HG02938 (cell line): Measurements from ENCODE around the gene CATSPERZ.
"Not testable (repeated sequence)": the region's sequence is repeated elsewhere in the genome, so short reads cannot be mapped to it uniquely, and the experiment has no call there.

Experiments
- ATAC-seq: cut with Tn5 transposase; IDR thresholded peaks from one replicate; pipeline ENCODE4 v1.9.1; 2021; ENCODE audit warnings: mild to moderate bottlenecking, moderate library complexity; ENCODE audit not compliant: unreplicated experiment

The CATSPERZ gene

DNA sequence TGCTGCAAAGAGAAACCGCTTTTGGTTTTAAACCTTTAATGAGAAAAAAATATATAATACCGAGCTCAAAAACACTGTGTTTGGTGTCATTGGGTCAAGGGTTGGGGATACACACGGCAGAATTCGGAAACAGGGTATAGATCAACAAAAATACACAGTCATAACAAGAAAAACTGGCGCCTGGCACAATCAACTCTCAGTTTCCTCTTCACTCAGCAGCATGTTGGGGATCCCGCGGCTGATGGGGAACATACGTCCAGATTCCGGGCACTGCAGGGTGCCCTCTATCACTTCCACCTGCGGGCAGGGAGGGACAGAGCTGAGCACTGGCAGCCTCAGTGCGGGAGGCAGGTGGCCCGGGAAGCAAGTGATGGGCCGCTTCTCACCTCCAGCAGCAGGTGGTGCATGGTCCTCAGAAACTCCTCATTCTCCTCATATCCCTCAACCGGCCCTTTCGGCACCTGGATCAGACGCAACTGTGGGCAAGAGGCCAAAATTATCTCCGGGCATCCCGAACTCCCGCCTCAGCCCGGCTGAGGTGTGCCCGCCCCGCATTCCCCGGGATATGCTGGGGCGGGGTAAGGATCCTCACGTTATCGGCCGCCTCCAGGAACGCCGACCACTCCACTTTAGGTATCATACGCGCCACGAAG lies 16.6 kb downstream of the CATSPERZ start:
- ATAC-seq, result no peak

DNA sequence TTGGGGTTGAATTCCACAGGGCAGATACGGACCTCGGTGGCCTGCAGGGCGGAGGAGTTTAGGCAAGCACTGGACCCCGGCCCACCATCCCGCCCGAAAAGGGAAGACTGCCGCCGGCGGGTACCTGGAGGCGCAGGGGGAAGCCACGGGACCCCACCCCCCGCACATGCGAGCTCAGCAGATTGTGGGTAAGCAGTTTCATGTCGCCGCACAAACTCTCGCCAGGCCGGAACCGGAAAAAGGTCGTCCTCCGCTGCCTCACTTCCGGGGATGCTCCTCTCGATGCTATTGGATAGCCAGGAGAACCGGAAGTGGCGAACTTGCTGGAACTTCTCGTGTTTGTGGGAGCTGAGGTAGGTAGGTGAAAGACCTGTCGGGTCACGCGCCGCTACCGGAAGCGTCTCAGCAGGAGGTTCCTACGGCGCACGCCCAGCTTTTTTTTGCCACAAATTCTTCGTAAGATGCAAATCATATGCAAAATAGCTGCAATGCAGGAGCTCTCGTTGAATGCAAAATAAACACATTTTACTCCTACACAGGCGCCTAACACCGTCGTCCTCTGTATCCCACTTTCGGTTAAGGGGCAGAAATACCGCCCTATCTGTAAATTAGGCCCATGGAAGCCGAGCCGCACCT lies 17.3 kb downstream of the CATSPERZ start, which contains the start of gene TRMT112:
TSS of gene TRMT112 (minus strand) at position 235 of the 636 bp plus-strand sequence. CDS start at position 202, 33 bp downstream.
- ATAC-seq, result peak; percentile 64

DNA sequence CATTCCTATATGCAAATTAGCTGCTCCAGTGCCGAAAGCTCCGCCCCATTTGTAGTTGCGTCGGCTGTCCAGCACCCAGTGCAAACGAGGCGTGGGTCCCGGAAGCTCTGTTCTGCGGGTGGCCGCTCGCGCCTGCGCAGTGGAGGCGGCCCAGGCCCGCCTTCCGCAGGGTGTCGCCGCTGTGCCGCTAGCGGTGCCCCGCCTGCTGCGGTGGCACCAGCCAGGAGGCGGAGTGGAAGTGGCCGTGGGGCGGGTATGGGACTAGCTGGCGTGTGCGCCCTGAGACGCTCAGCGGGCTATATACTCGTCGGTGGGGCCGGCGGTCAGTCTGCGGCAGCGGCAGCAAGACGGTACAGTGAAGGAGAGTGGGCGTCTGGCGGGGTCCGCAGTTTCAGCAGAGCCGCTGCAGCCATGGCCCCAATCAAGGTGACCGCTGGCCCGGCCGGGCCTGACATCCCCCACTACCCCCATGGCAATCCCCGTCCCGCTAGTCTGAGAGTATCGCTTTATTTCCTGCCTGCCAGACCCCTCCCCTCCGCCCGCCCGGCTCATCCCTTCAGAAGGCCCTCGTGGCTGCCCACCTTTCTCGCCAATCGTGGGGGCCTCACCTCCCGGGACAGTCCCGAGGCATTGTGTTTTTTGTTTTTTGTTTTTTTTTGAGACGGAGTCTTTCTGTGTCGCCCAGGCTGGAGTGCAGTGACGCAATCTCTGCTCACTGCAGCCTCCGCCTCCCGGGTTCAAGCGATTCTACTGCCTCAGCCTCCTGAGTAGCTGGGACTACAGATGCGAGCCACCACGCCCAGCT lies 18.0 kb downstream of the CATSPERZ start, which contains the start of gene PRDX5:
TSS of gene PRDX5 (plus strand) at position 161 of the 805 bp plus-strand sequence. CDS start at position 256, 95 bp downstream.
- peak; percentile 64 for ATAC-seq

DNA sequence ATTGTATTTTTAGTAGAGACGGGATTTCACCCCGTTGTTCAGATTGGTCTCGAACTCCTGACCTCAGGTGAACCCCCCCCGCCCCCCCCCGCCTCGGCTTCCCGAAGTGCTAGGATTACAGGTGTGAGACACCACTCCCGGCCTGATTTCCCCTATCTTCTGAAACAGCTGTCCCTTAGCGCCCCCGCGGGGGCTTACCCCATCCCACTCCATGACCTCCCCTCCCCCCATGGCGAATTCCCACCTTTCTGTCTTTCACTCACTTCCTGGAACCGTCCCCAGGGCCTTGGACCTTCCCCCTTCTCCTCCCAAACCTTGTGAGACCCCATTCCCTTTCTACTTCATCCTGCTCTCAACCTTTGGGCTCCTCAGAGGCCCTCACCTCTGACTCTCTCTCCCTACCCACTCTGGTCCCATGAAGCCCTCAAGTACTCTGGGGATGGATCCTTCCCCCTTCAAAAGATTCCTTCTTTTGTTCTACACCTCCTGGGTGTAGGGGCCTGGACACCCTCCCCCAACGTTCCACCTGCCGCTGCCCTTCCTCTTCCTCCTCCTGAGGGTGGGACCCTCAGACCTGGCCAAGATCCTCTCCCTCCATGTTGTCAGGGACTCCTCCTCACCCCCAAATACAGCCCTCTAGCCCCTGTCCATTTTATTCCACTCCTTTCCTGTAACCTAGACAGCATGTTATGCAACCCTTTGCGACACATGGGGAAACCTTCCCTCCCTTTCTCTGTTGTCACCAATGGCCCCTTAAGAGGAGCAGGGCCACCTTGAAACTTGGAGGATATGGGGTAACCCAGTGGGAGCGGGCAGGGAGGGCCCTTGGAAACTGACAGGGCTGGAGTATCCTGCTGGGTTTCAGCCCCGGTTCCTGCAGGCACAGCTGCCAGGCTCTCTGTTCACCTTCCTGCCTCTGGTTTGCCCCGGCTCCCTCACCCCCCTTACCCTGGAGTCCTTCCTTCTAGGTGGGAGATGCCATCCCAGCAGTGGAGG lies 18.9 kb downstream of the CATSPERZ start:
- no peak for ATAC-seq

DNA sequence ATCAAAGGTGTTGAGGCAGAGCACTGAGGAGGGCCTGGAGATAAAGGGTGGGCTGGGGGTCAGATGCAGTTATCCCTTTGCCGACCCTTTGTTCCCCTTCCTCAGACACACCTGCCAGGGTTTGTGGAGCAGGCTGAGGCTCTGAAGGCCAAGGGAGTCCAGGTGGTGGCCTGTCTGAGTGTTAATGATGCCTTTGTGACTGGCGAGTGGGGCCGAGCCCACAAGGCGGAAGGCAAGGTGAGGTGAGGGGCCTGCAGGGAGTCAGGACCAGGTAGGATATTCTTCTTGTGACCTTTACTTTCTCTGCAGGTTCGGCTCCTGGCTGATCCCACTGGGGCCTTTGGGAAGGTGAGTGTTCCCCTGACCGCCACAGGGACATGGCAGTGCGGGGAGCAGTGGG lies 20.4 kb downstream of the CATSPERZ start:
- no peak for ATAC-seq

DNA sequence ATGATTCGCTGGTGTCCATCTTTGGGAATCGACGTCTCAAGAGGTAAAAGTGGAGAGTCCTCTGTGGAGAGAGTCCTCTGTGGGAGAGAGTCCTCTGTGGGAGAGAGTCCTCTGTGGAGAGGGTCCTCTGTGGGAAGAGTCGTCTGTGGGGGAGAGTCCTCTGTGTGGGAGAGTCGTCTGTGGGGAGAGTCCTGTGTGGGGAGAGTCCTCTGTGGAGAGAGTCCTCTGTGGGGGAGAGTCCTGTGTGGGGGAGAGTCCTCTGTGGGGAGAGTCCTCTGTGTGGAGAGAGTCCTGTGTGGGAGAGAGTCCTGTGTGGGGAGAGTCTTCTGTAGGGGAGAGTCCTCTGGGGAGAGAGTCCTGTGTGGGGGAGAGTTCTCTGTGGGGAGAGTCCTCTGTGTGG lies 20.9 kb downstream of the CATSPERZ start:
- no peak for ATAC-seq

DNA sequence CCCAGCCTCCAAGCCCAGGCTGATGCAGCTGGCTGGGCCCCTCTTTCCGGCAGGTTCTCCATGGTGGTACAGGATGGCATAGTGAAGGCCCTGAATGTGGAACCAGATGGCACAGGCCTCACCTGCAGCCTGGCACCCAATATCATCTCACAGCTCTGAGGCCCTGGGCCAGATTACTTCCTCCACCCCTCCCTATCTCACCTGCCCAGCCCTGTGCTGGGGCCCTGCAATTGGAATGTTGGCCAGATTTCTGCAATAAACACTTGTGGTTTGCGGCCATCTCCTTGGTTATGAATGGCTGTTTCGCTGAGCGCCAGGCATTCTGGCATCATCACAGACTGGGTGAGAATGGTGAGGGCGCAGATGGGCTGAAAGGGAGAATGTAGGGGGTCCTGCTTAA lies 21.4 kb downstream of the CATSPERZ start:
- no peak for ATAC-seq

DNA sequence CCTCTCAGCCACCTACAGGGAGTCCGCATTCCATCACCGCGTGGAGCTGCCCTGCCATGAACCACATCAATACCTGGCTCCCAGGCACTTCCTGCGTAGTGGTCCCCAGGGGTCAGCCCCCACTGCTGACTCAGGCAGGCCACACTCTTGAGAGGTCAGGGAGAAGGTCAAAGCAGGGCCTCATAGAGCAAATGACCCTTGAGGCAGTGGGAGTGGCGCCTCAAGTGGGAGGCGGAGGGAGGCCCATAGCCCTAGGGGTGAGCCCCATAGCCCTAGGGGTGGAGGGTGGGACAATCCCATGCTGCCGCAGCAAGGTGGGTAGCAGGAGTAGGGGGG lies 22.7 kb downstream of the CATSPERZ start:
- no peak for ATAC-seq

DNA sequence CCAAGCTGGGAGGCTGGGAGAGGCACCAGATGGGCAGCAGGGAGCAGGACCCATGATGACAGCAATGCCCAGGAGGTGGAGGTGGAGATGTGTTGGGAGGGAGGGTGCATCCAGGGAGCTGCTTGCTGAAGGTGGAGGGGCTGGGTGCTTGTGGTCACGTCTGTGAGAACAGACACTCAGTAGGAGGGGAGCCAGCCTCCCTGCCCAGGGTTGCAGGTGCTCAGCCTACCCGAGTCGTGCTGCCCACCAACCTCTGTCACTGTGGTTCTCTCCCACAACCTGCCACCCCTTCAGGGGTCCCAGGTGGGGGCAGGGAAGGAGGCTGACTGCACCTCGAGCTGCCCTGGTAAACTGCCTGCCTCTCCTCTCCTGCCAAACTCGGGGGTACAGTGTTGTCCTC lies 23.2 kb downstream of the CATSPERZ start:
- ATAC-seq, result no peak

DNA sequence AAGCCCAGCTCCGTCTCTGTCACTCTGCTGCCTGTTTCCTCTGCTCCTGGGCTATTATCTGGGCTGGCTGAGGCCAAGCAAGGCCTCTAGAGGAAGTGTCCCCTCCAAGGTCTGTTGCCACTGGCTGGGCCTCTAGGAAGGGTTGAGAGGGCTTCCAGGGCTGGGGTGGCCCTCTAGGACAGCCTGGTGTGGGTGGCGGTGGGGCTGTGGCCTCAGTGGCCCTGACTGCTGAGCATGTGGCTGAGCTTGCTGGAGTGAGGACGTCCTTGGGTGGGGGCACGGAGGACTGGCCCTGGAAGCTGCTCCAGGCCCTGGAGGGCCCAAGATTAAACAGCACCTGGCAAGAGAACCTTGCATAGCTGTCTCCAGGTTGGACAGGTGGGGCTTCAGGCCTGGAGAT lies 23.8 kb downstream of the CATSPERZ start:
- not testable (repeated sequence) for ATAC-seq

DNA sequence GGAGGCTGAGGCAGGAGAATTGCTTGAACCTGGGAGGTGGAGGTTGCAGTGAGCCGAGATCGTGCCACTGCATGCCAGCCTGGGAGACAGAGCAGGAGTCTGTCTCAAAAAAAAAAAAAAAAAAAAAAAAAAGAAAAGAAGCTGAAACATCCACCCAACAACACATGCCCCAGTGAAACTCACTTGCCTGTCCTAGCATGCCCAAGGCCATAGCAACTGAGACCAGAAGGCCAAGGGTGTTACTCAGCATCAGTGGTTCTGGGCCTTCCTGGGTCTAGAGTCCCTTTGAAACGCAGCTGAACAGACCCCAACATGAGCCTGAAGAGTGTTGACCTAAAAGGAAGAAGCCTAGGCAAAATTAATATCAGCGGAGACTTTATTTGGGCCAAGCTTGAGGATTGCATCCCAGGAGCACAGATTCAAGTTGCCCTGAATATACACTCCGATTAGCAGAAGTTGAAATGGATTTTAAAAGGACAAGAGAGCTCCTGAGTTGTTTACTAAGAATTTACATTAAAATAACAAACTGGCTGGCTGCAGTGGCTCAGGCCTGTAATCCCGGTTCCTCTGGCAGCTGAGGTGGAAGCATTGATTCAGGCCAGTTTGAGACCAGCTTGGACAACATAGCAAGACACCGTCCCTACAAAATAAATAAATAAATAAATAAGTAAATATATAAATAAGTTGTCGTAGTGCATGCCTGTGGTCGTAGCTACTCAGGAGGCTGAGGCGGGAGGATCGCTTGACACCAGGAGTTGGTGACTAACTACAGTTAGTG lies 24.7 kb downstream of the CATSPERZ start:
- no peak for ATAC-seq

DNA sequence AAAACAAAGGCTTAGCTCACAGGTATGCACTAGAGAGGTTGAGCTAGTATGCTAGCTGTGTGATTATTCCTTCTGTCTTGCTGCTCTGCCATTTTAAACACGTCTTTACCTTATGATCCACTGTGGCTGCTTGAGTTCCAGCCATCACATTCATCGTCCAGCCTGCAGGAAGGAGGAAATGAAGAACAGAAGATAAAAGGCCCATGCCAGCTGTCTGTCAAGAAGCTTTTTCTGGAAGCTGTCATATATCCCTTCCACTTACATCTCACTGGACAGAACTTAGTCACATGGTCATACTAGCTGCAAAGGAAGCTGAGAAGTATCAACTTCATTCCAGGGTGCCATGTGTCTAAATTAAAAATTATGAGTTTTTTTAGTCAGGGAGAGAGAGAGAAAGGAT lies 27.2 kb downstream of the CATSPERZ start:
- no peak for ATAC-seq

DNA sequence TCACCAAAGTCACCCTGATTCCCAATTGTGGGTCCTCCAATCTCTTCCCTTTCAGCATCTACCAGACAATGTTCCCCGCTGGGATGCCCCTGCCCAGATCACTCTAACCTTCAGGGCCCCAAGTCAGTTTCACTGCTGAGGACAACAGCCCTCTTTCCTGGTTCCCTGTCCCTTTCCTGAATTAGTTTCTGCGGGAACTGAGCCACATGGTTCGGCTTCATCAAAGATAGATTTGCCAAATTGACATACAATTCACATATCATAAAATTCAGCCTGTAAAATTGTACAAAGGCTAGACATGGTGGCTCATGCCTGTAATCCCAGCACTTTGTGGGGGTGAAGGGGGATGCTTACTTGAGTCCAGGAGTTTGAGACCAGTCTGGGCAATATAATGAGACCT lies 27.8 kb downstream of the CATSPERZ start:
- no peak for ATAC-seq

DNA sequence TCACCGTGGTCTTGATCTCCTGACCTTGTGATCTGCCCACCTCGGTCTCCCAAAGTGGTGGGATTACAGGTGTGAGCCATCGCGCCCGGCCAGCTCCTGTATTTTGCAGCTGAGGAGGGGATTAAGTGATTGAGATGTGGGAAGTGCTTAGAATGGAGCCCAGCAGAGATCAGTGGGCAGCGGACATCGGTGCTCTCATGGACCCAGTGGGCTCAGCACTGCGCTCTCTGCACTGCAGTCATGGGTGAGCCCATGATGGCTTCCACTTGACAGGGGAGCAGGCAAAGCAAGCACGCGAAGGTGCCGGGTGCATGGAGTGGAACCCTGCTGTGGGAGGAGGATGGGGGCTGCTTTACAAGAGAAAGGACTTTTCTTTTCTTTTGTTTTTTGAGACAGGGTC lies 30.7 kb downstream of the CATSPERZ start:
- no peak for ATAC-seq

DNA sequence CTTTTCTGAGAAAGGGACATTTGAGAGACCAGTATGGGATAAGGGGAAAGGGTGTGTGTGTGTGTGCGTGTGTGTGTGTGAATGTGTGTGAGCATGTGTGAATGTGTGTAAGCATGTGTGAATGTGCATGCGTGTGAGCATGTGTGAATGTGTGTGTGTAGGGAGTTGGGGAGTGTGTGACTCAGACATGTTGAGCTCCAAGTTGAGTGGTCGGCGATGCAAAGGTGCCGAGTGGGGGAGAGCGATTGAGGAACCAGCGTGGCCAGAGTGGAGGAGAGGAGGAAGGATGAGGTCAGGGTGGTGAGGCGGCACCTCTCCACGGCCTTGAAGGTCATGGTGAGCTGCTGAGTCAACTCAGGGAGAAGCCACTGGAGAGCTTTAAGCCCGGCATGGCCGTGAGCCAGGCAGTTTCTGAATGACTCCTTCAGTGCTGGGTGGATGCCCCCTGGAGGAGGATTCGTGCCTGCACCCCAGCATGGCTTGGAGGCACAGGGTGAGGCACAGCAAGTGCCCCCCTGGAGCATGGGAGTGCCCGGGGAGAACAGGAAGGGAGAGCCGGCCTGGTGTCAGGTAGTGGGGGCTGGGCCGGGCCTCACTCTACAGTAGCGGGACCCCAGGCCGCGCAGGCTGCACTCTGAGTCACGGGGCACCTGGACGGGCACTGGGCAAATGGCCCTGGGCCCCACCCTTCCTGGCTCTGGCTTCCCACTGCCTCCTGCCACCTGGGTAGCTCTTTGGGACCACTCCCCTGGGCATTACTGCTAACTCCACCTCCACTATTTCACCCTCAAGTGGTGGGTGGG lies 31.6 kb downstream of the CATSPERZ start:
- no peak for ATAC-seq

DNA sequence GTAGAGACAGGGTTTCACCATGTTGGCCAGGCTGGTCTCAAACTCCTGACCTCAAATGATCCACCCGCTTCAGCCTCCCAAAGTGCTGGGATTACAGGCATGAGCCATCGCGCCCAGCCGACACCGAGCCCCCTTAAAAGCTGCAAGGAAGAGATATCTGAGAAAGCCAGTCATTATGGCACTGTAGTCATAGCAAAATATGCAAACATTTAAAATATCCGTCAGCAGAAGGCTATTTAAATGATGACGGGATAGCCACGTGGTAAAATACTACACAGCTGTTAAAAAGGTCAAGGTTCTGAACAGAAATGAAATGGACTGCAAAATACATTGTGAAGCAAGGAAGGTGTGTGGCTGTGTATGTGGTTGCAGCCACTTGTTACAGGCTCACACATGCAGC lies 33.4 kb downstream of the CATSPERZ start:
- no peak for ATAC-seq

DNA sequence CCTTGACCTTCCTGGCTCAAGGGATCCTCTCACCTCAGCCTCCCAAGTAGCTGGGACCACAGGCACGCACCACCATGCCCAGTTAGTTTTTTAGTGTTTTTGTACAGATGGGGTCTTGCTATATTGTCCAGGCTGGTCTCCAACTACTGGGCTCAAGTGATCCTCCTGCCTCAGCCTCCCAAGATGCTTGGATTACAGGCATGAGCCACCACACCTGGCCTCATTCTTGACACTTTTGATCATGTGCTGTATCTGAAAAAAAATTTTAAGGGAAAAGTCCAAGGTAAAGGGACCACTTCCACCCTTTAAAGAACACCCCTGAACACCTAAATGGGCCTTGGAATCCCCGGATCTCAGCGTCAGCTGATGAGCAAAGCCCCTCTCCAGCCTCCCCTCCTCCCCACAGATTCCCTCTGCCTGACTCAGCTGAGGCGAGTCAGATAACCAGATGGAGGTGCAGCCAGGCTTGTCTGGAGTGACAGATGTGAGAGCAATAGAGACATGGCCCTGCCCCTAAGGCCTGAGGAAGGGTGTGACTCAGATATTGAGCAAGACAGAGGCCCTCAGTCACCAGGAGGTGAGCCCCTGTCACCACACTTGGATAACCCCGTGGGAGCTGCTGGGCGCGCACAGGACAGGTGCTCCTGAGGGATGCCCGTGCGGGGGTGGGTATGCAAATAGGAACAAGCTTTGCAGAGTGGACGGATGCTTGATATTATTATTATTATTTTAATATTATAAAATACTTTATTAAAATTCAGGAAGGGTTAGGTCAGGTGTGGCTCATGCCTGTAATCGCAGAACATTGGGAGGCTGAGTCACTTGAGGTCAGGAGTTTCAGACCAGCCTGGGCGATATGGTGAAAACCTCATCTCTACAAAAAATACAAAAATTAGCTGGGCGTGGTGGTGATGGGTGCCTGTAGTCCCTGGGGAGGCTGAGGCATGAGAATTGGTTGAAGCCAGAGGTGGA lies 34.9 kb downstream of the CATSPERZ start:
- ATAC-seq, result peak; percentile 77
